GM19025 (cell line): Measurements from ENCODE around the gene SOD1.
"Not testable (repeated sequence)": the region's sequence is repeated elsewhere in the genome, so short reads cannot be mapped to it uniquely, and the experiment has no call there.

Experiments
- ATAC-seq: cut with Tn5 transposase; IDR thresholded peaks from one replicate; pipeline ENCODE4 v1.9.1; 2021; ENCODE audit warnings: mild to moderate bottlenecking, low read depth, moderate library complexity; ENCODE audit not compliant: unreplicated experiment

SOD1 gene

DNA sequence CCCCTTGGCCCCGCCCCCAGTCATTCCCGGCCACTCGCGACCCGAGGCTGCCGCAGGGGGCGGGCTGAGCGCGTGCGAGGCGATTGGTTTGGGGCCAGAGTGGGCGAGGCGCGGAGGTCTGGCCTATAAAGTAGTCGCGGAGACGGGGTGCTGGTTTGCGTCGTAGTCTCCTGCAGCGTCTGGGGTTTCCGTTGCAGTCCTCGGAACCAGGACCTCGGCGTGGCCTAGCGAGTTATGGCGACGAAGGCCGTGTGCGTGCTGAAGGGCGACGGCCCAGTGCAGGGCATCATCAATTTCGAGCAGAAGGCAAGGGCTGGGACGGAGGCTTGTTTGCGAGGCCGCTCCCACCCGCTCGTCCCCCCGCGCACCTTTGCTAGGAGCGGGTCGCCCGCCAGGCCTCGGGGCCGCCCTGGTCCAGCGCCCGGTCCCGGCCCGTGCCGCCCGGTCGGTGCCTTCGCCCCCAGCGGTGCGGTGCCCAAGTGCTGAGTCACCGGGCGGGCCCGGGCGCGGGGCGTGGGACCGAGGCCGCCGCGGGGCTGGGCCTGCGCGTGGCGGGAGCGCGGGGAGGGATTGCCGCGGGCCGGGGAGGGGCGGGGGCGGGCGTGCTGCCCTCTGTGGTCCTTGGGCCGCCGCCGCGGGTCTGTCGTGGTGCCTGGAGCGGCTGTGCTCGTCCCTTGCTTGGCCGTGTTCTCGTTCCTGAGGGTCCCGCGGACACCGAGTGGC lies at the start of gene SOD1:
TSS of gene SOD1 (plus strand) at position 158 of the 723 bp plus-strand sequence. CDS start at position 235, 77 bp downstream.
- ATAC-seq = peak; percentile 95

- no peak for ATAC-seq
Observed at GRCh38 chr21:31611445-31611844, 48.0 kb upstream of the SOD1 start.

- no peak for ATAC-seq
Observed at GRCh38 chr21:31612894-31613785, 46.4 kb upstream of the SOD1 start.

- no peak for ATAC-seq
Observed at GRCh38 chr21:31614705-31615104, 44.8 kb upstream of the SOD1 start.

- no peak for ATAC-seq
Observed at GRCh38 chr21:31616216-31616615, 43.3 kb upstream of the SOD1 start.

- ATAC-seq = no peak
Observed at GRCh38 chr21:31618696-31619430, 40.6 kb upstream of the SOD1 start.

DNA sequence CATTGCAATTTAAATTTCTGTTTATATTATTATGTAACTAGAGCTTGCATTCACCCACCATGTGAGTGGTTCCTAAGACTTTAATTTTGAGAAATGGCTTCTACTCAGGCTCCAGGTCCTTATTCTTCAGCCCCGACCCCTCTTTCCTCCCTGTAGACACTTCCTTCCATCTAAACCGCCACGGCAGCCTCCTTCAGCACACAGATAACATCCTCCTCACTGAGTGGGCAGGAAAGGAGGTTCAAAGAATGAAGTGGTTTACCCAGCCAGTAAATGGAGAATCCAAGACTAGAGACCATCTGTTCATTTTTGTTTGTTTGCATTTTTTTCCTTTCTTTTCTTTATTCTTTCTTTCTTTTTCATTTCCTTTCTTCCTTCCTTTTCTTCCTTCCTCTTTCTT lies 37.1 kb upstream of the SOD1 start:
- no peak for ATAC-seq

GRCh38 chr21:31623664-31624063 lies 35.8 kb upstream of the SOD1 start:
- no peak for ATAC-seq

DNA sequence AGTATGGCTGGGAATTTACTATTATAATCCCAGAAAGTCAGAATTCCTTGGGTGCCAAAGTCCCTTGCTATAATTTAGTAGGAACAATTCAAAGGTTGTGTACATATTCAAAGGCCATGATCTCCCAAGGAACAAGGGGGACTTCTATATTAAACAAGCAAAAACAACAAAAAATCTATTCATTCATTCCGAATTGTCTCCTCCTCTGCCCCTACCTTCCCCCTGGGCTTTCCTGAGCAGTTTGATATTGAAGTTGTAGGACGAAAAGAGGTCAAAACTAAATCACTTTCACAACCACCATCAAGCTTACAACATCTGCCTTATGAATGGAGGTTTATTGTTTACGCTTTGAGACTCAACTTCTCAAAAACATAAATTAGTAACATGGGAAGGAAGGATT lies 35.3 kb upstream of the SOD1 start:
- no peak for ATAC-seq

GRCh38 chr21:31624961-31625491 lies 34.5 kb upstream of the SOD1 start:
- ATAC-seq = no peak

DNA sequence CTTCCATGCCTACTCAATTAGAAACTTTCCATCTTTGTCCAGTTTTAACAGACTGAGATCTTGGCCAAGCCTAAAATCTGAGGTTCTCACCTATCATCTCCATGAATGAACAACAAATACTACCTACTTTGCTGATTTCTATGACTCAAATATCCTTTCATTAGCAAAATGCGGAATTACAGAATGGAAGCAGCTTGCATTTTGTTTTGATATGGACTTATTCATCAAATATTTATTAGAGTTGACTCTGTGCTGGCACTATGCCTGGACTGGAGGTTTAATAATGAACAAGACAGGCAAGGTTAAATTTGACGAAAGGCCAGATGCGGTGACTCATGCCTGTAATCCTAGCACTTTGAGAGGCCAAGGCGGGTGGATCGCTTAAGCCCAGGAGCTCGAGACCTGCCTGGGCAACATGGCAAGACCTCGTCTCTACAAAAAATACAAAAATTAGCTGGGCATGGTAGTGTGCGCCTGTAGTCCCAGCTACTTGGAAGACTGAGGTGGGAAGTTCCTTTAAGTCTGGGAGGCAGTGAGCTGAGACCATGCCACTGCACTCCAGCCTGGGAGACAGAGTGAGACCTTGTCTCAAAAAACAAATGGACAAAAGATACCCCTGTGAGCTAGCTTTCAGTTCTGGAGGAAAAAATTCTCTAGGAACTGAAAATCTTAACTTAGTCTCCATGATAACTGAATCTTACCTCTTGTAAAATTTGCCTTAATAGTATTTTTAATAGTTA lies 29.4 kb upstream of the SOD1 start:
- ATAC-seq = no peak

- not testable (repeated sequence) for ATAC-seq
Observed at GRCh38 chr21:31631881-31632280, 27.6 kb upstream of the SOD1 start.

DNA sequence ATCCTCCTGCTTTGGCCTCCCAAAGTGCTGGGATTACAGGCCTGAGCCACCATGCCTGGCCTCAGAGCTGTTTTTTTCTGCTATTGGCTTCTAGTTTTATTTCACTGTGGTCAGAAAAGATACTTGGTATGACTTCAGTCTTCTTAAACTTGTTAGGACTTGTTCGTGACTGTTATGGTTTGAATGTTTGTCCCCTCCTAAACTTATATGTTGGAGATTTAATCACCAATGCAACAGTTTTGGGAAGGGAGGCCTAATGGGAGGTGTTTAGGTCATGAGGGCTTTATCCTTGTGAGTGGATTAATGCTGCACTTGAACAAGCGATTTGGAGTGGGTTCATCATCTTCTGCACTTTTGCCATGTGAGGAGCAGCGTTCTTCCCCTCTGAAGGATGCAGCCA lies 24.5 kb upstream of the SOD1 start:
- ATAC-seq = no peak

DNA sequence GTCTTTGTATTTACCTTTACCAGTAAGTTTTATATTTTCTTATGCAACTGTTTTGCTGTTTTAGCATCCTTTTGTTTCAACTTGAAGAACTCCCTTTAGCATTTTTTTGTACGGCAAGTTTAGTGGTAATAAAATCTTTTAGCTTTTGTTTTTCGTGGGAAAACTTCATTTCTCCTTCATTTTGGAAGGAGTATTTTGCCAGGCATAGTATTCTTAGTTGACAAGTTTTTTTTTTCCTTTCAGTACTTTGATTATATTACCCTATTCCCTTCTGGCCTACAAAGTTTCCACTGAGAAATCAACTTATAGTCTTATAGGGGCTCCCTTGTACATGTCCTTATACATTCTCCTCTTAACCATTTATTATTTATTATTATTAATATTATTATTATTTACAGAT lies 22.6 kb upstream of the SOD1 start:
- no peak for ATAC-seq

DNA sequence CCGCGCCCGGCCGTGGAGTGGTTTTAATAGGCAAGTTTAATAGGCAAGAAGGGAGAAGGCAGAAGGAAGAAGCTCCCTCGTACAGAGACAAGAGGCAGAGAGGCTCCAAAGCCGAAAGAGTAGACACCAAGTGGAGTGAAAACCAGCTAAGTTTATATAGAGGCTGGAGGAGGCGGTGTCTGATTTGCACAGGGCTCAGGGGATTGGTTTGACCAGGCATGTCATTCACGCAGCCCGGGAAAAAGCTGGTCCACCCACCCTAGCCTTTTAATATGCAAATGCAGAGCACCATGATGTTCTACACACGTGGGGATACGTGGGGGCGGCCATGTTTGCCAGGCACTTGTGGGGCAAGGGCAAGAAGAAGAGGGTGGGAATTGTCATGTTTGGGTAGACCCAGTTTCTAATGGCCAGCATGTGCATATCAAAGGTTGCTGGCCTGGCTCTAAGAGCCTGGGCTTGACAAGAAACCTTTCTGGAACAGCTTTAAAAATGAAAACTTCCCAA lies 18.0 kb upstream of the SOD1 start:
- ATAC-seq = no peak

DNA sequence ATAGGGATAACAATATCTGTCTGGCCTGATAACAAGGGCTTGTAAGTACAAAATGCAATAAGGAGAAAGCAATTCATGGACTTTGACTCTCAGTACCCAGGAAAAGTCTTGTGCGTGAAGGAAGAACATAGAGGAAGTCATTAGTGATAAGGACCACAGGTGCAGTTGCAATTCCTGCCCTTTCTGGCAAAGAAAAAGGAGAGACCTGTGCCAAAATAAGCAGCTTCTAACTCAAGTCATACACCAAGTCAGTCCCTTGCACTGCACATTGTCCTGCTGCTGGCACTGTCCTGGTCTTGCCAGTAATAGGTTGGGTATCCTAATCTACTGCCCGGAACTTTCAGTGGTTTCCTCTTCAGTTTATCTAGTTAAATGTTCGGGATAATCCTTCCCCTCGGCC lies 14.8 kb upstream of the SOD1 start:
- ATAC-seq = no peak

GRCh38 chr21:31647650-31648049 lies 11.8 kb upstream of the SOD1 start:
- ATAC-seq = peak; percentile 49

GRCh38 chr21:31650930-31651329 lies 8.6 kb upstream of the SOD1 start:
- no peak for ATAC-seq

- ATAC-seq = not testable (repeated sequence)
Observed at GRCh38 chr21:31651491-31651890, 8.0 kb upstream of the SOD1 start.

DNA sequence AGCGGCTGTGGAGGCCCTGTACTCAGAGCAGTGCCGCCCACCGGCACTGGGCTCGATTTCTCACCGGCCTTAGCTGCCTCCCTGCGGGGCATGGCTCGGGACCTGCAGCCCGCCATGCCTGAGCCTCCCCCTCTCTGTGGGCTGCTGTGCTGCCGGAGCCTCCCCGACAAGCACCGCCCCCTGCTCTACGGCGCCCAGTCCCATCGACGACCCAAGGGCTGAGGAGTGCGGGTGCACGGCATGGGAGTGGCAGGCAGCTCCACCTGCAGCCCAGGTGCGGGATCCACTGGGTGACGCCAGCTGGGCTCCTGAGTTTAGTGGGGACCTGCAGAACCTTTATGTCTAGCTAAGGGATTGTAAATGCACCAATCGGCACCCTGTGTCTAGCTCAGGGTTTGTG lies 5.2 kb upstream of the SOD1 start:
- no peak for ATAC-seq
